H1 (cell line): ENCODE data around the gene HMGN1. TPM values are rescaled to one million over a fixed set of nuclear protein-coding genes. Genes with fewer than 3 reads are reported as not detected.

ENCODE experiments used
- CTBP2 ChIP-seq: IDR thresholded peaks from 2 replicates; pipeline ENCODE4 v1.7.0; 2011; ENCODE audit warnings: borderline replicate concordance, mild to moderate bottlenecking, moderate library complexity, mixed read lengths, low read length; ENCODE audit not compliant: insufficient read depth, insufficient read length
- FOSL1 ChIP-seq: IDR thresholded peaks from 2 replicates; pipeline ENCODE4 v1.6.1; 2011; ENCODE audit warnings: mild to moderate bottlenecking, low read depth, low read length, moderate library complexity; ENCODE audit not compliant: insufficient read depth
- RNF2 ChIP-seq: fragments of 200-900, 300-1000 bp; sonication (generic); IDR thresholded peaks from 2 replicates; pipeline ENCODE4 v1.7.1; 2016; ENCODE audit warnings: borderline replicate concordance, low read depth, mild to moderate bottlenecking, antibody characterized with exemption, low read length; ENCODE audit not compliant: poor library complexity, severe bottlenecking; ENCODE audit errors: missing control alignments
- polyA plus RNA-seq, 7 experiments: library from polyadenylated mRNA; depleted of rRNA in 3 of 7; stranded (reverse) in 5 of 7; unstranded in 2 of 7; fragments of >200 nt in 5 of 7; fragments of 200-250 nt in 2 of 7; gene quantifications; 1 replicate in 5 of 7; 2 replicates in 1 of 7; 4 replicates in 1 of 7; pipeline versions ENCODE4 v1.2.1 to v1.2.3, GENCODE V29; 2011 to 2013; ENCODE audit warnings: missing spikeins in 2 of 7, mixed read lengths in 2 of 7
- total RNA-seq: library from RNA; stranded (reverse); fragmentation: NEBNext Ultra II Directional; extraction: Animal tissue kit (Norgen Biotek cat#: 25700); gene quantifications from 2 replicates; pipeline ENCODE4 v1.2.1, GENCODE V29; 2021

HMGN1 gene
- total and polyA plus RNA-seq, 2 of the 8 experiments (the other 6 are each of a cell fraction or from before 2014, with no cell fraction given), result 279 to 505 TPM

GRCh38 chr21:39364949-39365348 is 16.1 kb upstream of the HMGN1 start (continued):
- TF ChIP-seq RNF2, result no peak
- TF ChIP-seq FOSL1, result no peak
- TF ChIP-seq CTBP2, result no peak
